HepG2 (cell line): Measurements from ENCODE around the gene CARMIL3. TPM values are rescaled to one million over a fixed set of nuclear protein-coding genes. Genes with fewer than 3 reads are reported as not detected.

Experiments
- ATF1 ChIP-seq: IDR thresholded peaks from 2 replicates; pipeline ENCODE4 v1.6.1; 2016; ENCODE audit warnings: mild to moderate bottlenecking, control low read depth
- CENPX ChIP-seq: sonication (generic); formaldehyde crosslinking; IDR thresholded peaks from 2 replicates; pipeline ENCODE4 v1.9.0; 2021; ENCODE audit warnings: mild to moderate bottlenecking, missing genetic modification reagents, moderate library complexity
- DNMT1 ChIP-seq: sonication (generic); formaldehyde crosslinking; IDR thresholded peaks from 2 replicates; pipeline ENCODE4 v1.5.1; 2020; ENCODE audit warnings: mild to moderate bottlenecking, missing genetic modification reagents
- EED ChIP-seq: sonication (generic); formaldehyde crosslinking; IDR thresholded peaks from 2 replicates; pipeline ENCODE4 v1.5.0; 2020; ENCODE audit warnings: mild to moderate bottlenecking, missing genetic modification reagents
- FLYWCH1 ChIP-seq: sonication (generic); formaldehyde crosslinking; IDR thresholded peaks from 2 replicates; pipeline ENCODE4 v1.8.1; 2023; ENCODE audit warnings: mild to moderate bottlenecking, missing genetic modification reagents
- GFI1 ChIP-seq: sonication (generic); formaldehyde crosslinking; IDR thresholded peaks from 2 replicates; pipeline ENCODE4 v1.5.0; 2020; ENCODE audit warnings: missing genetic modification reagents, mild to moderate bottlenecking, borderline replicate concordance
- GPN1 ChIP-seq: sonication (generic); formaldehyde crosslinking; IDR thresholded peaks from 2 replicates; pipeline ENCODE4 v1.5.1; 2020; ENCODE audit warnings: missing genetic modification reagents, borderline replicate concordance
- GZF1 ChIP-seq: sonication (generic); formaldehyde crosslinking; IDR thresholded peaks from 2 replicates; pipeline ENCODE4 v1.5.1; 2020; ENCODE audit warnings: mild to moderate bottlenecking, missing genetic modification reagents
- HOXD1 ChIP-seq: sonication (generic); formaldehyde crosslinking; IDR thresholded peaks from 2 replicates; pipeline ENCODE4 v1.5.0; 2020; ENCODE audit warnings: missing genetic modification reagents
- MBNL3 ChIP-seq: fragments of 250-450 bp; sonication (Bioruptor Pico); conservative IDR thresholded peaks from 2 replicates; pipeline ENCODE4 v1.8.0; 2022; ENCODE audit warnings: mild to moderate bottlenecking, inconsistent platforms
- POLR2G ChIP-seq: fragments of 200-400 bp; formaldehyde crosslinking; IDR thresholded peaks from 2 replicates; pipeline ENCODE4 v1.6.1; 2018; ENCODE audit warnings: mild to moderate bottlenecking, low read depth, low read length, moderate library complexity
- RARA ChIP-seq: IDR thresholded peaks from 2 replicates; pipeline ENCODE4 v1.6.1; 2016; ENCODE audit warnings: missing genetic modification reagents, missing compliant biosample characterization
- RFXAP ChIP-seq: sonication (generic); formaldehyde crosslinking; IDR thresholded peaks from 2 replicates; pipeline ENCODE4 v1.4.0; 2020; ENCODE audit warnings: missing genetic modification reagents, borderline replicate concordance
- STAG1 ChIP-seq: sonication (generic); formaldehyde crosslinking; IDR thresholded peaks from 2 replicates; pipeline ENCODE4 v1.4.0; 2020; ENCODE audit warnings: missing genetic modification reagents
- TMF1 ChIP-seq: sonication (generic); formaldehyde crosslinking; IDR thresholded peaks from 2 replicates; pipeline ENCODE4 v1.8.1; 2022; ENCODE audit warnings: low read depth, missing genetic modification reagents
- ZBTB1 ChIP-seq: sonication (generic); formaldehyde crosslinking; IDR thresholded peaks from 2 replicates; pipeline ENCODE4 v1.4.0; 2020; ENCODE audit warnings: missing genetic modification reagents, borderline replicate concordance
- ZNF30 ChIP-seq: sonication (generic); formaldehyde crosslinking; IDR thresholded peaks from 2 replicates; pipeline ENCODE4 v1.5.0; 2020; ENCODE audit warnings: mild to moderate bottlenecking, missing genetic modification reagents
- ZNF331 ChIP-seq: sonication (generic); formaldehyde crosslinking; IDR thresholded peaks from 2 replicates; pipeline ENCODE4 v1.4.0; 2020; ENCODE audit warnings: missing genetic modification reagents
- ZNF616 ChIP-seq: sonication (generic); formaldehyde crosslinking; IDR thresholded peaks from 2 replicates; pipeline ENCODE4 v1.5.0; 2020; ENCODE audit warnings: low read depth, mild to moderate bottlenecking, missing genetic modification reagents
- ZNF703 ChIP-seq: sonication (generic); formaldehyde crosslinking; IDR thresholded peaks from 2 replicates; pipeline ENCODE4 v1.5.1; 2020; ENCODE audit warnings: missing genetic modification reagents, mild to moderate bottlenecking, moderate library complexity, borderline replicate concordance
- ZSCAN20 ChIP-seq: sonication (generic); formaldehyde crosslinking; IDR thresholded peaks from 2 replicates; pipeline ENCODE4 v1.4.0; 2020; ENCODE audit warnings: missing genetic modification reagents, mild to moderate bottlenecking, borderline replicate concordance
- polyA plus RNA-seq, 8 experiments: library from polyadenylated mRNA; depleted of rRNA in 3 of 8; stranded (reverse) in 7 of 8; unstranded in 1 of 8; fragments of >200 nt; fragmentation: Illumina TruSeq in 4 of 8; extraction: Trizol in 4 of 8; gene quantifications; 2 replicates each; pipeline versions ENCODE4 v1.2.1 to v1.2.3, GENCODE V29; 2011 to 2016; ENCODE audit warnings: low read depth in 4 of 8, missing spikeins in 1 of 8, mixed read lengths in 1 of 8; ENCODE audit not compliant: insufficient read depth in 1 of 8
- total RNA-seq, 5 experiments: library from RNA; depleted of rRNA; stranded (reverse); fragments of >200 nt; fragmentation: Illumina TruSeq; extraction: Trizol; gene quantifications; 2 replicates each; pipeline ENCODE4 v1.2.3, GENCODE V29; 2016; ENCODE audit warnings: low read depth in 1 of 5
- TF ChIP-seq, protein P1 (sequence below): sonication (generic); formaldehyde crosslinking; IDR thresholded peaks from 2 replicates; pipeline ENCODE4 v1.9.0; 2021; ENCODE audit warnings: missing genetic modification reagents, mild to moderate bottlenecking, borderline replicate concordance
- TF ChIP-seq, protein P2 (sequence below): sonication (generic); formaldehyde crosslinking; IDR thresholded peaks from 2 replicates; pipeline ENCODE4 v1.4.0; 2020; ENCODE audit warnings: missing genetic modification reagents, borderline replicate concordance
- TF ChIP-seq, protein P3 (sequence below): sonication (generic); IDR thresholded peaks from 2 replicates; pipeline ENCODE4 v1.6.1; 2016; ENCODE audit warnings: low read depth, borderline replicate concordance
- TF ChIP-seq, protein P4 (sequence below): sonication (generic); formaldehyde crosslinking; conservative IDR thresholded peaks from 2 replicates; pipeline ENCODE4 v1.8.1; 2023; ENCODE audit warnings: missing genetic modification reagents

Gene CARMIL3
- total and polyA plus RNA-seq, 2 of the 13 experiments (the other 11 are each of a cell fraction or from before 2014, with no cell fraction given): 0.27 to 0.55 TPM

DNA sequence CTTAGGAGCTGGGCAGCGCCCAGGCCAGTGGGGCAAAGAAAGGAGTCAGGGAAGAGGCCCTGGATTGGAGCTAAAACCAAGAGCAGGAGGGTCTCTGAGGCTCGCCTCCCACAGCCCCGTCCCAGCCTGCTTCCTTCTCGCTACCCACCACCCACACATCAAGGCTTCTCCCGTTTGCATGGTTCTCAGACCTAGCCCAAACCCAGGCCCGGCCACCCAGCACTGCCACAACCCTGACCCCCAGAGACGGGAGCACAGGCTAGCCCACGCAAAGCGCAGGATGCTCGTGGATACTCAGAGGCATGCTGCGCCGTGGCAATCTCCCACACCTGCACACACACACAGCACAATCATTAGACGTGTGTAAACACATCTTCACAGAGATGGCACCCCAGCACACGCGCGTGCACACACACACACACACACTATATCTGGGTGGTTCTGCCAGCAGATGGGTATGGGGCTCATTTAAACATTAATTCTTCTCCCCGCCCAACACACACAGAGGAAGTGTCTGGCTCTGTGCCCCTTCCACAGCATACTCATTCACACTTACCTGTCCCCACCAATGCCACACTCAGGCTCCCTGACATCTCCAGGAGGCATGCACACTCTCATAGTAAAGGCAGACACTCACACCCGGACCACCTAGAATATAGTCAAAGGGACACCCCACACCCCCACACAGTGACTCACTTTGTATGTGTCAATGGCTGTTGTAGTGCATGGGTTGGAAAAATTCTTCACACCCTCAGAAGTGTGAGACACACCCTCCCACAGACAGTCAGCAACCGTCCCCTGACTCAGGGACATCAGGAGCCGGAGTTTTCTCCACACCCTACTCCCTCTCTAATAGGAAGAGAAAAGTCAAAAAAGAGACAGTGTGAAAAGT, 1.1 kb downstream of the CARMIL3 start (continued):
- TF ChIP-seq, protein P1, sequence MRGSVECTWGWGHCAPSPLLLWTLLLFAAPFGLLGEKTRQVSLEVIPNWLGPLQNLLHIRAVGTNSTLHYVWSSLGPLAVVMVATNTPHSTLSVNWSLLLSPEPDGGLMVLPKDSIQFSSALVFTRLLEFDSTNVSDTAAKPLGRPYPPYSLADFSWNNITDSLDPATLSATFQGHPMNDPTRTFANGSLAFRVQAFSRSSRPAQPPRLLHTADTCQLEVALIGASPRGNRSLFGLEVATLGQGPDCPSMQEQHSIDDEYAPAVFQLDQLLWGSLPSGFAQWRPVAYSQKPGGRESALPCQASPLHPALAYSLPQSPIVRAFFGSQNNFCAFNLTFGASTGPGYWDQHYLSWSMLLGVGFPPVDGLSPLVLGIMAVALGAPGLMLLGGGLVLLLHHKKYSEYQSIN (CRISPR knock-in tag): no peak
- no peak; the same call in 1 of the 2 replicates for TF ChIP-seq GFI1 (CRISPR knock-in tag)
- no peak for TF ChIP-seq HOXD1 (CRISPR knock-in tag)
- TF ChIP-seq RARA (CRISPR knock-in tag): 0 out of 2 replicates have a peak, but pooled peaks have one; percentile 0
- 0 out of 2 replicates have a peak, but pooled peaks have one; percentile 60 for TF ChIP-seq ZNF616 (CRISPR knock-in tag)
- TF ChIP-seq FLYWCH1 (CRISPR knock-in tag): no peak
- TF ChIP-seq, protein P2, sequence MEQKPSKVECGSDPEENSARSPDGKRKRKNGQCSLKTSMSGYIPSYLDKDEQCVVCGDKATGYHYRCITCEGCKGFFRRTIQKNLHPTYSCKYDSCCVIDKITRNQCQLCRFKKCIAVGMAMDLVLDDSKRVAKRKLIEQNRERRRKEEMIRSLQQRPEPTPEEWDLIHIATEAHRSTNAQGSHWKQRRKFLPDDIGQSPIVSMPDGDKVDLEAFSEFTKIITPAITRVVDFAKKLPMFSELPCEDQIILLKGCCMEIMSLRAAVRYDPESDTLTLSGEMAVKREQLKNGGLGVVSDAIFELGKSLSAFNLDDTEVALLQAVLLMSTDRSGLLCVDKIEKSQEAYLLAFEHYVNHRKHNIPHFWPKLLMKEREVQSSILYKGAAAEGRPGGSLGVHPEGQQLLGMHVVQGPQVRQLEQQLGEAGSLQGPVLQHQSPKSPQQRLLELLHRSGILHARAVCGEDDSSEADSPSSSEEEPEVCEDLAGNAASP (CRISPR knock-in tag): no peak
- TF ChIP-seq ZNF30 (CRISPR knock-in tag): peak; percentile 10; the same call in 1 of the 2 replicates
- TF ChIP-seq, protein P3, sequence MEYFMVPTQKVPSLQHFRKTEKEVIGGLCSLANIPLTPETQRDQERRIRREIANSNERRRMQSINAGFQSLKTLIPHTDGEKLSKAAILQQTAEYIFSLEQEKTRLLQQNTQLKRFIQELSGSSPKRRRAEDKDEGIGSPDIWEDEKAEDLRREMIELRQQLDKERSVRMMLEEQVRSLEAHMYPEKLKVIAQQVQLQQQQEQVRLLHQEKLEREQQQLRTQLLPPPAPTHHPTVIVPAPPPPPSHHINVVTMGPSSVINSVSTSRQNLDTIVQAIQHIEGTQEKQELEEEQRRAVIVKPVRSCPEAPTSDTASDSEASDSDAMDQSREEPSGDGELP: no peak
- no peak for TF ChIP-seq ATF1
- TF ChIP-seq ZBTB1: no peak
- TF ChIP-seq CENPX (CRISPR knock-in tag): no peak
- TF ChIP-seq TMF1 (CRISPR knock-in tag): no peak
- TF ChIP-seq GZF1 (CRISPR knock-in tag): peak; percentile 84; the same call in 1 of the 2 replicates
- TF ChIP-seq ZSCAN20 (CRISPR knock-in tag): no peak
- TF ChIP-seq ZNF331 (CRISPR knock-in tag): no peak
- TF ChIP-seq MBNL3 (CRISPR knock-in tag): no peak
- 0 out of 2 replicates have a peak, but pooled peaks have one; percentile 2 for TF ChIP-seq RFXAP (CRISPR knock-in tag)
- TF ChIP-seq ZNF703 (CRISPR knock-in tag): no peak
- TF ChIP-seq EED (CRISPR knock-in tag): no peak
- TF ChIP-seq STAG1 (CRISPR knock-in tag): no peak
- TF ChIP-seq POLR2G: no peak
- TF ChIP-seq, protein P4, sequence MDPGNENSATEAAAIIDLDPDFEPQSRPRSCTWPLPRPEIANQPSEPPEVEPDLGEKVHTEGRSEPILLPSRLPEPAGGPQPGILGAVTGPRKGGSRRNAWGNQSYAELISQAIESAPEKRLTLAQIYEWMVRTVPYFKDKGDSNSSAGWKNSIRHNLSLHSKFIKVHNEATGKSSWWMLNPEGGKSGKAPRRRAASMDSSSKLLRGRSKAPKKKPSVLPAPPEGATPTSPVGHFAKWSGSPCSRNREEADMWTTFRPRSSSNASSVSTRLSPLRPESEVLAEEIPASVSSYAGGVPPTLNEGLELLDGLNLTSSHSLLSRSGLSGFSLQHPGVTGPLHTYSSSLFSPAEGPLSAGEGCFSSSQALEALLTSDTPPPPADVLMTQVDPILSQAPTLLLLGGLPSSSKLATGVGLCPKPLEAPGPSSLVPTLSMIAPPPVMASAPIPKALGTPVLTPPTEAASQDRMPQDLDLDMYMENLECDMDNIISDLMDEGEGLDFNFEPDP (CRISPR knock-in tag): peak; percentile 95
- no peak for TF ChIP-seq DNMT1 (CRISPR knock-in tag)
- no peak for TF ChIP-seq GPN1
